ENCODE results near the gene TKT.

The TKT gene

DNA sequence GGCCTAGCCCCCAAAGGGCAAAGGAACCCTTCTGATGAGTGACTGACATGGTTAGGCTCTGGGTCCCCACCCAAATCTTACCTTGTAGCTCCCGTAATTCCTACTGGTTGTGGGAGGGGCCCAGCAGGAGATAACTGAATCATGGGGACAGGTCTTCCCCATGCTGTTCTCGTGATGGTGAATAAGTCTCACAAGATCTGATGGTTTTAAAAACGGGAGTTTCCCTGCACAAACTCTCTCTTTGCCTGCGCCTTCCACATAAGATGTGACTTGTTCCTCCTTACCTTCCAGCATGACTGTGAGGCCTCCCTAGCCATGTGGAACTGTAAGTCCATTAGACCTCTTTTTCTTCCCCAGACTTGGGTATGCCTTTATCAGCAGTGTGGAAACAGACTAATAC, 16.9 kb downstream of the TKT start:
- no peak for DNase-seq

DNA sequence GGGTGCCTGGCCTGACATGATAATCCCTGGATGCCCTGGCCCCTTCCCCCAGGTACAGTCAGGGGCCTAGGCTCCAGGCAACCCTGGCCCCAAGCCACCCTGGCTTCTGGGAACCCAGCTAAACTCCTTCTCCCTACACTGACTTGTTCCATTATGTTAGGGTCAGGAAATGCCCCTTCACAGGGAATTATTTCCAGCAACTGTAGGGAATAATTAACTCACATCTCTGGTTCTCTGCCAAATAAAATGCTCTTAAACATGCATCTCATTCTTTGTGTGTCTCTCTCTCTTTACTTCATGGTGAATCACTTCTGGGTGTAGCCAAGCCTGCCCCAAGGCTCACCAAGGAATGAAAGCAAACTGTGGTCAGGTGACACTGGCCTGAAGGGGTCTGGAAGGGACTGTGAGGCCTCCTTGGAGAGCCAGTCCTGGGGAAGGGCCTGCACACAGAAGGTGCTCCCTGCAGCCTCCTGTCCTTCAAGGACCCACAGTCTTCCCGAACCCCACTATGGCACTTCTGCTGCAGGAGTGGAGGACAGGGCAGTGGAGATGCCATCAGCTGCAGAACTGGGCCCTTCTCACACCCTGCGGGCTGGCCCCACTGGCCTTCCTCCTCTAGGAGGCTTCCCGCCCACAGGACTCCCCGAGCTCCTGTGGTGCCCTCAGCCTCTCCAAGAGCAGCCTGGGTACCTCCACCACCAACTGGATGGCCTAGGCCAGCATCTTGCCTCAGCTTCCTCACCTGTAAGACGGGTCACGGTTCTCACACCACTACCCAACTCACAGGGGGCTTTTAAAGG, 17.6 kb downstream of the TKT start:
- no peak for DNase-seq

DNA sequence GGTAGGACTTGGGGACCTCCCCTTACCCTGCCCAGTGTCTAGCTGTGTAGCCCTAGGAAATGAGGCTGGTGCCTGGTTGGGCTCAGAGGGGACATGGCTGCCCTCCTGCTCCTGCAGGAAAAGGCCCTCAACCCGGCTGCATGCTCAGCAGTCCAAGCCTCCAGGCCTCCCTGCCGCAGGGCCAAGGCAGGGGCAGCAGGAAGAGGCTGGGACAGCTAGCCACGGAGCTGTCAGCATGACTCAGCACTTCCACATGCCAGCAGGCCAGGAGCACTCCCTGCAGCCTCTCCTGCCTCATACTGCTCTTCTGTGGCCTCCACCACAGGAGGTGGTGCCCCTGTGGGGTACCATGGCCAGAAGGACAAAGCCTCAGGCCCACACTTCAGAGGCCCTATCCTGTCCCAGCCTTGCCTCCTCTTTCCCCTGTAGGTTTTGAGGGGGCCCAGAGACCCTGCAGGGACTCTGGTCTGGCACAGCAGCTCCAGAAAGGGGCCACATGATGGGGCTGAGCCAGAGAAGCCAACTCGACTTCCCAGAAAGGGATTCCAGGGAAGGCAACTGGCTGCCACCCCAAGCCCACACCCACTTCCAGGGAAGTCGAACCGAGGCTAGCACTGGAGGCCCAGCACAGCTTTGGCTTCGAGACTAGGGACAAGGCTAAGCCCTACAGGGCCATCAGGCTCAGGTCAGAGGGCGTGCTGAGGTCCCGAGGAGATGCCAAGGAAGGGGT, 19.5 kb downstream of the TKT start:
- no peak for DNase-seq

DNA sequence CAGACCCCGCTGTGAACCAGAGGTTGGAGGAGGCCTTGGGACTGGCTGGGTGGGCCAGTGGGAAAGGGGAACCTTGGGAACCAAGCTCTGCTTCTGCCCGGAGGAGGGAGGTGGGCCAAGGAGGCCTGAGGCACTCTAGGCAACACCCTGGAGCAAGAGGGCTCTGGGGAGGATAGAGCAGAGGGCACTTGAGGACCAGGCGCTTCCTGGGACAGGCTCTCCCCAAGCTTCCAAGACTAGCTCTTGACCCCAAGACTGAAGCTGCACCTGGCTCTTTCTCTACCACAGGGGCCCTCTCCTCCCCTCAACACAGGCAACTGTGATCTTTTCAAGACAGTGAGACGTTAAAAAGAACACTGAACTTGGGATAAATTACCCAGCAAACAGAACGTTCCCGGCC, 20.3 kb downstream of the TKT start:
- DNase-seq: no peak

DNA sequence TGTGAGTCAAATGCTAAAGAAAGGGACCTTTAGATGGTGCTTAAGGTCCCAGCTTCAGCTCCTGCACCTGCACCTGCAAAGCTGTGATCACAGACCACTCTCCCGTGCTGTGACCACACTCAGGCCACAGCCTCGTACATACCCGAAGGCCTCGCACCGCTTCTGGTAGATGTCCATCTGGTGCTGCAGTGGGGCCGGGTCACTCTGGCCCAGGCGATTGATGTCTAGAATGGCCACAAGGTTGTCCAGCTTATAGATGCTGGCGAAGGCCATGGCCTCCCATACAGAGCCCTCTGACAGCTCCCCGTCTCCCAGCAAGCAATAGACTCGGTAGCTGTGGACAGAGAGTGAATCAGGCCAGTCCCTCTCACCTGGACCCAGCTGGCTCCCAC, 21.0 kb downstream of the TKT start:
- DNase-seq: no peak

DNA sequence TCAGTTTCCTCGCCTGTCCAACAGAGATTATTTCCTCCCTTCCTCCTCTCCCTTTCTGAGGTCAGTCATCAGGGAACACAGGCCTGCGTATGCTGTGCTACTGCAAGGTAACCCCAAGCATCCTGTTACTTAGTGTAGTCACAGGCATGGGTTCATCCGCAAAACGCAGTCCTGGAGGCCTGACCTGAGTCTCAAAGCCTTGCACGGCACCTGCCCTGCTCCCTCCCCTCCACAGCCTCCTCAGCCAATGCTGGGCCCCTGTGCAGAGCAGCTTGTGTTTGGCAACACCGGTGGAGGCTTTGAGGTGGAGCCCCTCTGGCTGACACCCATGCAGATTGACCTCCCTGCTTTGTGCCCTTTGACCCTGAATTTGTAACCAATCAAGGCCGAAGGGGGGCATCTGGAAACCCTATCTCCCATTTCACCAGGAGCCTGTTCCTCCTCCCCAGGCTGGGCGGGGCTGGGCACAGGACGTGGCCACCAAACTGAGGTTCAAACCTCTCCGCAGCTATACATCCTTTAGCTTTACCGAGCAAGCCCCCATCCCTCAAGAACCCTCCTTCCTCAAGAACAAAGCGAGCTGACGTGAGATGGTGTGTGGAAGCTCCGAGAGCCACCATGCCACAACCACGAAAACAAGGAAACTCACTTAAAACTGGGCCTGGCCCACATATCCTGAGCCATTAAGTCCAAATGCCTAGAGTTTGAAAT, 21.5 kb downstream of the TKT start:
- DNase-seq: no peak

DNA sequence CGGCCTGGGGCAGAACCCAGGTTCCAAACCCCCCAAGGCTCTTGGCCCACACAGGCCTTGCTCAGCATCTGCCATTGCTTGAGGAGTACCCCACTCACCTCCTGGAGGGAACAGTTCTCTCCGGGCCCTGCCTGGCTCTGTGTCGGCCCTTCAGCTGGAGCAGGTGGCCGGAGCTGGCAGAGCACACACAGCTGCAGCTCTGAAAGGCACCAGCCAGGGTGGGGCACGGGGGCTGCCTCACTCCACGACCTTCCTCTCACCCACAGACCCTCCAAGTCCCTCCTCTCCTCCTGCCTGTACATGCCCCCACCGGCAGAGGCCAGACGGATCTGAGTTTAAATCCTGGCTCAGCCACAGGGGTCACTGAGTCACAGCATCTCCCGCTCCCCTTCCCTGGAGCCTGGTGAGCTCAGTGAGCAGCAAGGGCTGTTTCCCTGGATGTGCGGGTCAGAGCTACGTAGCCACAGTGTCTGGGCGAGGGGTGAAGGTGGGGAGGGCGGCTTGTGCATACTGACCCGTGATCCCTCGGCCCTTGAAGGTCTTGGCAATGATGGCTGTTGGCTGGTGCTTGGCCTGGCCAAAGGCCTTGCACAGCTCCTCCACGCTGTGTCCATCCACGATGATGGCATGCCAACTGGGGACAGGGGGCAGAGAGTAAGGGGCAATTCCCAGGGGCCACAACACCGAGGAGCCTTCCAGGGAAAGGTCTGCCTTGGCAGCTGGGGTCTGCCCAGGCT, 23.0 kb downstream of the TKT start:
- no peak for DNase-seq

DNA sequence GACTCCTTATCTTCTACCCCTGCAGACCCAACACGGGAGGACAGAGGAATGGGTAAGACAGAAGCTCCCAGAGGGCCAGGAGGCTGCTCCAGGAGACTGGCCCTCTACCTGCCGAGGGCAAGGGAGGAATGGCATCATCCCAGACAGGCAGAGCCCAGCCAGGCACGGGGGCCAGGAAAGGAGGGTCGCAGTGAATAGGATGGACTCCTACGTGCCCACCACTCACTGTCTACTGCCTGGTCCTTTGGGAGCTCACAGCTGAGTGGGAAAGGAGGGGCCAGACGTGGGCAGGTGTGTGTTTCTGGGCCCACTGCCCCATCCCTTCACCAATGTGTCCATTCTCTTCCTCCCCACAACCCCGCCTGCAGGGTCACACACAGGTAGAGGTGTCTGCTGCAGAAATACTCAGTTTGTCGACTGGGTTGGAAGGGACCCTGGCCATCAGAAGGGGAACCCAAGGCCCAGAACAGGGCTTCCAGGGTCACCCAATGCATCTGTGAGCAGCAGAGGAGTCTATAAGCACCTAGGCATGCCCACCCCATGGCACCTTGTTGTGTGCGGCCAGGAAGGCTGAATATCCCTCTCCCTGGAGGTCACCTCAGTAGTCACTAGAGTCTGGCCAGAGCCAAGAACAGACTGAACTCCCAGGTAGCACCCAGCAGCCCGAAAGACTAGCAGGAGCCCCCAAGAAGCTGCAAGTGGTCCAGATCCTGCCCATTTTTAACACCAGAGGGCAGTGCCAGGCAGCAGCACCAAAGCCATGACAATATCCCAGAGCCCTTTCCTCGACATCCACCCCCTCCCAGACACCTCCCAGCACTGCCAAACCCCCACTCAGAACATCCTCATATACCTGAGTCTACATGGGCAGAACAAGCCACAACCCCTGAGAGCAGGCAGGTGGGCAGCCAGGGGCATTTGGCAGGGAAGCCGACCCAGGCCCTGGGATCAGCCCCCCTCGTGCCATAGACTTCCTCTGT, 24.0 kb downstream of the TKT start:
- no peak for DNase-seq

DNA sequence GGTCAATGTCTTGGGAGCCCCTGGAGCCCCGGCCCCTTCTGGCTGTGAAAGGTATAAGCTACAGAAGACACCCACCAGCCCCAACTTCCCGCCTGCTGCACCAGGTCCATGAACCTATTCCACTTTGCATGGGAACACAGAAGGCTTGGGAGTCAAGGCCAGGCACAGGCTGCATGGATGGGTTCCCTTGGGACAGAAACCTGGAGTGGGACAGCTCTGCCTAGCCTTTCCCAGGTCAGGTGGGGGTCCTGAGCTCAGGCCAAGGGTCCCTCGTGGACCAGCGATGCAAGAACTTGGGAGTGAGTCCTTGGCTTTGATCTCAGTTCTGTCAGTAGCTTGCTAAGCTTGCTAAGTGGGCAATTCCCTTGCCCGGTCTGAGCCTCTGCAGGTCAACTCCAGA, 25.0 kb downstream of the TKT start:
- no peak for DNase-seq

DNA sequence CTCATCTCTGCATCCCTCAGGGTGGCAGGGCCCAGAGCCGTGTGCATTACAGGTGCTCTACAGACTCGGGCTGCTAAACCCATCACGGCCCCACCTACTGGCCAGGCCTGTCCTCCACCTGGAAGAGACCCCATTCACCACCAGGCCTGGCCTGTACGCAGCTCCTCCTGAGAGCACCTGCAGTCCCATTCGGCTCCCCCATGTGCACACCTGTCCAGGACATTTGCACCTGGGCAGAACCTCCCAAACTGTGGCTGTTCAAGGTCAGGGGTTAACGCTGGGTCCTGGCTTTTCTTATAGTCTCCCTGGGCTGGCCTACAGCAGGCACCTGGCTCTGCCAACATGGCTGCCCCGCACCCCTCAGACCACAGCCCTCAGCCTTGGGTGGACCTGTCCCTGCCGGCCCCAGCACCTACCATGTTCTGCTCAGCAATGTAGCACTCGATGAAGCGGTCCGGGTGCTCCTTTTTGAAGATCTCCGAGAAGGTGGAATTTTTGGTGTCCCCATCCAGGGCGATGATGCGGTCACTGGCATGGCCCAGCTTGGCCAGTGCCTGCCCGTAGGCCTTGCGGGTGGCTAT, 25.7 kb downstream of the TKT start:
- DNase-seq: no peak

DNA sequence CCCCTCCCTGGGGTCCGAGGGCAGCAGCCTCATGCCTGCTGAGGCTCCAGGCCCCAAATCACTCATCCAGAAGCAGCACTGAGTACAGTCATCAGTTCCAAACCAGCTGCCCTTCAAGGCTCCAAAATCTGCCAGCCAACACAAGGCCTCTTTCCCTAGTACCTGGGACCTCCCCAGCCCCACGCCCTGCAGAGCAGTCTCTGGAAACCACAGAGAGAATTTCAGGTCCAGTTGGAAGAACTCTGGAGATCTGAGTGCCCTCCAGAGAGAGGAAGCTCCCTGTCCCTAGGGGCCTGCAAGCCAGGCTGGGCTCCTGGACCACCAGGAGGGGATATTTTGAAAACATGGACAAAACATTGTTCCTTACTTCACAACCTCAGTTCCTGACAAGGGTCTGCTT, 26.2 kb downstream of the TKT start:
- DNase-seq: no peak

DNA sequence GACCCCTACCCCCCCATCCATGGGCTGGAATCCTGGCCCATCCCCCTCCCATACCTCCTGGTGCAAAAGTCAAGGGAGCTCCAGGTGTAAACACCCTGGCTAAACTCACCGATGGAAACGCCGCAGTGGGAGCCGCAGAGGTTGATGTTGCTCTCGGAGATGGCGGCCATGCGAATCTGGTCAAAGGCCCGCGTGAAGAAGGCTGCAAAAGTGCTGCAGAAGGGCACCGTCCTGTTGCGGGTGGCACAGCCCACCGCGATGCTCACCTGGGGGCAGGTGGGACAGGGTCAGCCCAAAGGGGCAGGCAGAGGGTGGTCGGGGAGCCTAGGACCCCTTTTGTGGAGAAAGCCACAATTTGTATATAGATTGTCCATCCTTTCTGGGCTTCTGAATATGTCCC, 26.7 kb downstream of the TKT start:
- DNase-seq: no peak

DNA sequence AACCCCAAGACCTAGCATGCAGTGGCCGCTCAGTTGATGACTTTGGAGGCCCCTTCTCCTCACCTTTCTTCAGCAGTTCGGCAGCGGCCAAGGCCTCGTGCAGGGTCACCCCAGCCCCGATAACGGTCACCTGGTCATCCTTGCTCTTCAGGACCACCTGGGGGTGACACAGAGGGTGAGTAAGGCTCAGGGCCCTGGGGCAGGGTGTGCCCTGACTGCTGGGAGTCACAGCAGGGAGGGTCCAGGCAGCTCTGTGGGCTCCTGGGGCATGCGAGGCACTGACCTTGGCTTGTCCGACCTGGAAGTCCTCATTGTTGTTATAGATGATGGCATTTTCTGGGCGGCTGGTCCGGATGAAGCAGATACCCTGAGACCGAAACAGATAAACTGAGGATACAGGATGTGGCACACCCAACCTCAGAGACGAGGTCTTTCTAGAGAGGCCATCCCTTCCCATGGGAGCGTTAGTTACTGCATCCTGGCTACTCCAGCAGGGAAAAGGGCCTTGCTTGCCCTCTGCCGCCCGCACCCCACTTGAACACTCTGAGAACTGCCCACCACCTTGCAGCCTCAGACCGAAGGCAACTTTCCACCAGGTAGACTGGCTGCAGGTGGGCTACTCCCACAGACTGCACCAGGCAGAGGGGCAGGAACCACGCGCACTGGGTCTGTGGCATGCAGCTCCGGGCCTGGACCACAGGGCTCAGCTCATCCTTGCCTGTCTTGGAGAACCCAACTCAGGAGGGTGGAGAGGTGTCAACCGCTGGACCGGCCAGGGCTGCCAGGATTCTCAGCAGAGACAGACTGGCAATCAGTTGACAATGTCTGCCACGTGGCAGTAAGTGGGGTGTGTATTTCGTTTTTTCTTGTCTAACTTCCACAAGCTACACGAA, 27.6 kb downstream of the TKT start:
- no peak for DNase-seq

DNA sequence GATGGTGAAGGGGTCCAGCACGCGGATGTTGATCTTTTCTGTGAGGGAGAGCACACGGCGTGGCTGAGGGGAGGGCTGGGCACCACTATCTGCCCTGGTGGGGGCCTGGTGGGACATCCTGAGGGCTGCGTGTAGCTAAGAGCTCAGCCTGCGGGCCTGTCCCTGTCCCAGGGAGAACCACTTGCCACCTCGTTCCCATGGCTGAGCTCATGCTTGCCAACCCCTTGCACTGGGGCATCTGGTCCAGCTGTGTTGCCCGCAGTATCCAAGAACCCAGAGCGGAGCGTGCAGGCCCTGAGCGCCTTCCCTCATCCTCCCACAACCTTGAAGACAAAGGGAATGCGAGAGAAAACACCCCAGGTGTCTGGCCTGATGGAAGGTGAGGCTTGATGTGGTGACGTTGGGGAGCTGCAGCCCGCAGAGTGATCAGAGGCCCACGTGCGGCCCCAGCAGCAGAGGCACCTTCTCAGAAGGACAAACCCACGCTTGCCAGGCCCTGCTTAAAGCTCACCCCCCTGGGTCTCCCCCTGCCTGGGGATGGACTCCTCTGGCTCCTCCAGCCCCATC, 28.9 kb downstream of the TKT start:
- DNase-seq: no peak

DNA sequence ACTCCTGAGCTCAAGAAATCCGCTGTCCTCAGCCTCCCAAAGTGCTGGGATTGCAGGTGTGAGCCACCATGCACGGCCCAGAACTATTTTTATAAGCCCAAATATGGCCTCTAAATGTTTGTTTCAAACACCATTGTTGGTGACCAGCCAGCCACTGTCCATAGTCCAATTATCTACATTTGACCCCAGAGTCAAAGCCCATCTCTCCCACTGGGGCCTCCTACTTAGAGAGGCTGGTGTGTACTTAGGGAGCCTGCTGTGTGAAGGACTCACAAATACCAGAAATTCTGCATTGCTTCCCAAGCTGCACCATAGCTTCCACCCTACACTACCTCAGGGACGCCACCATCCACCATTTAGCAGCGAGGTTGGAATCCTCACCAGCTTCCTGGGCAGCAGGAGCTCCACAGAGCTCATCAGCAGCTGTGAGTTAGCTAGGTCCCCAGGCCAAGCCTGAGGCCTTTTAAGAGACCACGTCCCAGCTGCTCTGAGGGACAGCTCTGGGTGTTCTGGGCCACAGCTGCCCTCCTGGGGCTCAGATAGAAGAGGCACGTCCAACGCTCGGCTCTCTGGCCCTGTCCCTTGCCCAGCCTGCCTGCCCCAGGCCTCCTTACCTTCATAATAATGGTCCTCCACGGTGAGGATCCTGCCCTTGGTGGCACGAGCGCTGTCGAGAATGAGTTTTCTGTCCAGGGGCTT, 29.5 kb downstream of the TKT start:
- no peak for DNase-seq

DNA sequence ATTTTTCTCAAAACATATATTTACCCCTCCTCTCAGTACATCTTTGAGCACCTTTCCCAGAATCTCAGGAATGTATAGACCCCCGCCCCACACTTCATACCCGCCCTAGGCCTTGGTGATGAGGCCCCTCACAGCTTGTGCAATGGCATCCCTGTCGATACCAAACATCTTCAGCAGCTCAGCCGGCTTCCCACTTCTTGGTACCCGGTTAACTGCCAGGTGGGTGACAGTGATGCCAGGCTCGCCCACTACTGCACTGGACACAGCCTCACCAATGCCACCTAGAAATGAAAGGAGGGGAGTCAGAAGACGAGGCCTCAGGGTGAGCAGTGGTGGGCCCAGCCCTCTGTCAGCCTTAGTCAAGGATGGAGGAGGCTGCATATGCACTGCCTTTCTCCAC, 30.2 kb downstream of the TKT start:
- no peak for DNase-seq

DNA sequence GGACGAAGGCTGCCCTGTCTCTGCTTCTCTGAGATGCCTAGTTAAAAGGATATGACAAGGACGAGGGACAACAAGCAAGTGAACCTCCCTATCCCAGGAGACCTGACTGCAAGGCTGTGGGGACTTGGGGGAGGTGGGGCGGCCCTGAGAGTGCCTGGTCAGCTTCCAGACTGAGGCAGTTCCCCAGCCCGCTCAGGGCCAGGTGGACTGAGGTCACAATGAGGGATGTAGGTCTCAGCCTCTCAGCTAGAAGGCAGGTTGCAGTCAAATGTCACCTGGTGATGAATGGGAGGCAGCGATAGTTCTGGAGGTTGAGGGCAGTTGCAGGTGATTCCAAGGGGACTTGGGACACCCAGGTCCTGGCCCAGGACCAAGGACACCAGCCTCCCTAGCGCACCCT, 30.6 kb downstream of the TKT start:
- no peak for DNase-seq

DNA sequence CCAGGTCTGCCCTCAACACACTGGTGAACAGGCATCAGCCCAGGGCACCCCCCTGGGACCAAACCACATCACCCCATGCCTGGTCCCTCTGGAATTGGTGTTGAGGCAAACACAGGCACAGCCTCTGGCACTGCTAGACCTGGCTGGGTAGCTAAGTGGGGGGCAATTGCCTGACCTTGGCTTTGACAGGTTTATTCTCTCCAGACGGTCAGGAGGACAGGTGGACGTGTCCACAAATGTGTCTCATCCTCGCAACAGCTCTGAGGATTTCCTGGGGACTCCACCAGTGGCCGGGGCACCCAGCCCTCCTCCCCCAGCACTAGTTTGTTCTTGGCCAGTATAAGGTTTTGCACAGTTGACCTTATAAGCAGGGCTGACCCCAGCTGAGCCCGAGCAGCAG, 31.3 kb downstream of the TKT start:
- no peak for DNase-seq

DNA sequence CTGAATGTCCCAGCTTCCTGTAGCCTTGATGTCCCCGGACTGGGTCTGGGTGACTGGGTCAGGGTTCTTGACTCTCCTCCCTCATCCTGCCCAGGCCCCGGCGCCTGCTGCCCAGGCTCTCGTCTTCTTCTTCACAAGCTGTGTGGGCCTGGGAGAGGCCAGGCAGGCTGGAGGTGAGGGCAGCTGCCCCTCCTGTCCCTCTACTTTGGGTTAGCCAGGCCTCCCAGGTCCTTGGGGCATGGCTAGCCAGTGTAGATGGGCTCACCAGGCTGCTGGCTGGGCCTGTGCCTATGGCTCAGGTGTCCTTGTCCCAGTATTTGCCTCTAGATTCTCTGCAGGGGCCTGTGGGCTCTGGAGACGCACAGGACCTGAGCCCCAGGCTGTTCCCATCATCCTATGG, 31.8 kb downstream of the TKT start:
- DNase-seq: no peak

DNA sequence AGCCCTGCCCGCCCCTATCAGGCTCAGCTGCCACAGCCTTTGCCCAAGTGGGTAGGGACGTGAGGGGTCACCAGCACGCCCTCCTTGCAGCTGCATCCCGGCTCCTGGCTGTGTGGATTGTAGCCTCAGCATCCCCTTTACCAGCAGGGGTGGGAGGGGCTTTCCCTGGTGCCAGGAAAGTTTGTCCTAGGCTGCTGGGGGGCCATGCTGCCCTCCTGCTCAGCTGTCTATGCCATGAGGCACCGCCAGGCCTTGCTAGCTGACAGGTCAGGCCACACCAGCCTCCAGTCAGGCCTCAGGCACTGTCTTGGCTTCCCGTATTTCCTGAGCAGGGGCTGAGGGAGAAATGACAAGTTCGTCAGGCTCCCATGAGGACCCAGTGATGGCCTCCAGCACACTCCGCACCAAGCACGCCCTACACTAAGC, 32.3 kb downstream of the TKT start:
- no peak for DNase-seq

Data from NK-92 treated with Interleukin-12 subunit alpha and Interleukin-12 subunit beta, amount 100 ng/mL, for 24 hours (cell line).